Measurements from ENCODE around the gene TFCP2L1.

TFCP2L1 gene

GRCh38 chr2:121284463-121285449 is at the start of gene TFCP2L1 (continued):
- TF ChIP-seq ZNF148 (tag by site-specific recombination; IDR thresholded peaks at IDR 0.05; ENCODE audit: borderline replicate concordance) (no peak), KLF10 (tag by site-specific recombination; IDR thresholded peaks at IDR 0.05) (no peak), WT1 (tag by site-specific recombination; IDR thresholded peaks at IDR 0.05) (no peak), ZNF404 (tag by site-specific recombination; IDR thresholded peaks at IDR 0.05) (no peak), ZNF26 (tag by site-specific recombination; IDR thresholded peaks at IDR 0.05) (no peak), ZNF596 (tag by site-specific recombination; IDR thresholded peaks at IDR 0.05) (no peak), ZXDB (tag by site-specific recombination; IDR thresholded peaks at IDR 0.05) (peak; percentile 62), CTCF (tag by site-specific recombination; IDR thresholded peaks at IDR 0.05) (peak; percentile 41; the same call in 1 of the 2 replicates), ZNF621 (tag by site-specific recombination; IDR thresholded peaks at IDR 0.05) (no peak), ZBTB20 (tag by site-specific recombination; IDR thresholded peaks at IDR 0.05) (peak; percentile 85), YY1 (tag by site-specific recombination; IDR thresholded peaks at IDR 0.05) (no peak), ZNF23 (tag by site-specific recombination; IDR thresholded peaks at IDR 0.05; ENCODE audit: borderline replicate concordance) (no peak), ZNF692 (tag by site-specific recombination; IDR thresholded peaks at IDR 0.05) (peak; percentile 45; the same call in 1 of the 2 replicates), ZFHX2 (tag by site-specific recombination; conservative IDR thresholded peaks at IDR 0.05) (0 out of 2 replicates have a peak, but pooled peaks have one; percentile 6), KLF17 (tag by site-specific recombination; IDR thresholded peaks at IDR 0.05) (no peak), AEBP2 (tag by site-specific recombination; IDR thresholded peaks at IDR 0.05; ENCODE audit: borderline replicate concordance) (no peak), ZNF146 (tag by site-specific recombination; IDR thresholded peaks at IDR 0.05) (no peak), SP2 (tag by site-specific recombination; IDR thresholded peaks at IDR 0.05) (peak; percentile 68), SP7 (tag by site-specific recombination; IDR thresholded peaks at IDR 0.05) (0 out of 2 replicates have a peak, but pooled peaks have one; percentile 22), ZNF629 (tag by site-specific recombination; IDR thresholded peaks at IDR 0.05) (no peak), ZNF701 (tag by site-specific recombination; IDR thresholded peaks at IDR 0.05) (no peak), ZNF529 (tag by site-specific recombination; IDR thresholded peaks at IDR 0.05; ENCODE audit: insufficient replicate concordance) (no peak), ZNF280D (tag by site-specific recombination; IDR thresholded peaks at IDR 0.05) (no peak), ZSCAN16 (tag by site-specific recombination; IDR thresholded peaks at IDR 0.05) (no peak), GLIS1 (tag by site-specific recombination; IDR thresholded peaks at IDR 0.05) (peak; percentile 81), ZNF660 (tag by site-specific recombination; IDR thresholded peaks at IDR 0.05) (peak; percentile 10; the same call in 1 of the 2 replicates)
